HCT116 (cell line): ENCODE results near the gene FCRL1. TPM values are rescaled to one million over a fixed set of nuclear protein-coding genes. Genes with fewer than 3 reads are reported as not detected.

ENCODE experiments used
- ATAC-seq: fragments of 200-7000 bp; cut with Tn5 transposase; 2 replicates; pipeline ENCODE4 v1.9.1; 2020; ENCODE audit warnings: mild to moderate bottlenecking, moderate library complexity
- BruUV-seq: library from RNA; stranded (reverse); fragments of 400-500 nt; replicated peaks from 2 replicates; lab custom pipeline; 2021; lab: Mats Ljungman, UMichigan
- CTCF ChIA-PET: fragments of 300-600 bp; sonication (Branson Sonifier 250); formaldehyde crosslinking; loops from one replicate; lab custom pipeline; 2021; ENCODE audit warnings: antibody characterized with exemption; lab: Charles Lee
- POLR2A ChIA-PET: fragments of 300-600, 350-600 bp; sonication (Branson Sonifier 250); formaldehyde crosslinking; loops from one replicate; lab custom pipeline; 2021; ENCODE audit warnings: antibody characterized with exemption; lab: Charles Lee
- RAD21 ChIA-PET, 2 experiments: fragments of 300-600 bp; sonication (Branson Sonifier 250); formaldehyde crosslinking; loops; one replicate each; lab custom pipeline; 2023; ENCODE audit warnings: low total read pairs in 2 of 2; ENCODE audit not compliant: uncharacterized antibody in 2 of 2, unreplicated experiment in 2 of 2, low non-redundant PET in 1 of 2; lab: Charles Lee
- DNase-seq: peaks from one replicate; pipeline ENCODE4 v3.0.0-alpha.2; 2010; ENCODE audit warnings: low read depth, low spot score
- H2AFZ ChIP-seq: fragments of 200-600 bp; shearing (Covaris generic), sonication (generic); 2 replicates; pipeline ENCODE4 v1.6.1; 2017; ENCODE audit warnings: low read depth, mixed run types, mixed read lengths, antibody characterized with exemption, low read length; ENCODE audit not compliant: poor library complexity, severe bottlenecking
- H3K27ac ChIP-seq: 2 replicates; pipeline ENCODE4 v1.5.1; 2012; ENCODE audit warnings: low read depth, low read length
- H3K27me3 ChIP-seq: fragments of 200-600 bp; sonication (generic); 2 replicates; pipeline ENCODE4 v1.6.1; 2016; ENCODE audit warnings: mixed run types, low read length, mixed read lengths; ENCODE audit not compliant: insufficient read depth
- H3K36me3 ChIP-seq, 2 experiments: fragments of 200-500 bp in 1 of 2; fragments of 200-600 bp in 1 of 2; sonication (Bioruptor generic) in 1 of 2; sonication (generic) in 1 of 2; 2 replicates each; pipeline versions ENCODE4 v1.5.1 to v1.6.1; 2014 to 2016; ENCODE audit warnings: low read length in 2 of 2, inconsistent platforms in 1 of 2, mixed read lengths in 1 of 2, mixed run types in 1 of 2; ENCODE audit not compliant: insufficient read depth in 2 of 2, control insufficient read depth in 1 of 2
- H3K4me1 ChIP-seq, 2 experiments: fragments of 200-600 bp in 1 of 2; sonication (generic) in 1 of 2; 2 replicates each; pipeline versions ENCODE4 v1.5.1 to v1.6.1; 2012 to 2017; ENCODE audit warnings: low read length in 2 of 2, inconsistent platforms in 1 of 2, mild to moderate bottlenecking in 1 of 2, mixed read lengths in 1 of 2, mixed run types in 1 of 2, moderate library complexity in 1 of 2; ENCODE audit not compliant: insufficient read depth in 2 of 2, control insufficient read depth in 1 of 2
- H3K4me2 ChIP-seq: fragments of 200-600 bp; sonication (generic); 2 replicates; pipeline ENCODE4 v1.6.1; 2017; ENCODE audit warnings: mixed run types, low read length, mixed read lengths
- H3K4me3 ChIP-seq, 2 experiments: fragments of 200-600 bp in 1 of 2; sonication (generic) in 1 of 2; replicated peaks in 1 of 2; 2 replicates each; pipeline ENCODE4 v1.5.1; 2011 to 2016; ENCODE audit warnings: low read length in 2 of 2, control low read depth in 1 of 2, low read depth in 1 of 2, mild to moderate bottlenecking in 1 of 2, mixed read lengths in 1 of 2, mixed run types in 1 of 2
- H3K79me2 ChIP-seq: fragments of 200-600 bp; sonication (generic); 2 replicates; pipeline ENCODE4 v1.6.1; 2017; ENCODE audit warnings: mild to moderate bottlenecking, mixed run types, low read length, moderate library complexity, mixed read lengths; ENCODE audit not compliant: insufficient read depth
- H3K9ac ChIP-seq: fragments of 200-600 bp; sonication (generic); 2 replicates; pipeline ENCODE4 v1.6.1; 2016; ENCODE audit warnings: low read length, mixed read lengths
- H3K9me2 ChIP-seq: fragments of 200-600 bp; sonication (generic), shearing (Covaris generic); 2 replicates; pipeline ENCODE4 v1.6.1; 2017; ENCODE audit warnings: mixed run types, mild to moderate bottlenecking, moderate library complexity; ENCODE audit not compliant: insufficient read depth
- H3K9me3 ChIP-seq, 2 experiments: fragments of 200-500 bp in 1 of 2; fragments of 200-600 bp in 1 of 2; sonication (Bioruptor generic) in 1 of 2; sonication (generic) in 1 of 2; 2 replicates each; pipeline ENCODE4 v1.6.1; 2014 to 2017; ENCODE audit warnings: low read length in 2 of 2, mixed read lengths in 2 of 2, inconsistent platforms in 1 of 2, low read depth in 1 of 2, mild to moderate bottlenecking in 1 of 2, mixed run types in 1 of 2, moderate library complexity in 1 of 2; ENCODE audit not compliant: control insufficient read depth in 1 of 2, insufficient read depth in 1 of 2
- H4K20me1 ChIP-seq: fragments of 200-600 bp; sonication (generic), shearing (Covaris generic); 2 replicates; pipeline ENCODE4 v1.6.1; 2017; ENCODE audit warnings: mixed run types, mild to moderate bottlenecking, moderate library complexity; ENCODE audit not compliant: insufficient read depth
- EGR1 ChIP-seq: IDR thresholded peaks from 2 replicates; pipeline ENCODE4 v1.6.1; 2012; ENCODE audit warnings: low read depth
- EZH2phosphoT487 ChIP-seq: fragments of 200-600 bp; IDR thresholded peaks from 2 replicates; pipeline ENCODE4 v1.6.1; 2018; ENCODE audit warnings: antibody characterized with exemption, borderline replicate concordance
- POLR2A ChIP-seq: IDR thresholded peaks from 2 replicates; pipeline ENCODE4 v1.7.0; 2011; ENCODE audit warnings: borderline replicate concordance; ENCODE audit not compliant: insufficient read depth, insufficient read length; ENCODE audit errors: extremely low read depth
- RAD21 ChIP-seq: IDR thresholded peaks from 2 replicates; pipeline ENCODE4 v1.6.1; 2012; ENCODE audit warnings: low read depth, mild to moderate bottlenecking
- SRF ChIP-seq: IDR thresholded peaks from 2 replicates; pipeline ENCODE4 v1.6.1; 2012; ENCODE audit warnings: low read depth
- TCF7L2 ChIP-seq: IDR thresholded peaks from 2 replicates; pipeline ENCODE4 v1.7.0; 2011; ENCODE audit warnings: borderline replicate concordance, inconsistent platforms; ENCODE audit not compliant: insufficient read depth, insufficient read length; ENCODE audit errors: extremely low read depth
- YY1 ChIP-seq: IDR thresholded peaks from 2 replicates; pipeline ENCODE4 v1.6.1; 2011; ENCODE audit warnings: low read length, low read depth, moderate library complexity, mild to moderate bottlenecking; ENCODE audit not compliant: insufficient replicate concordance; ENCODE audit errors: extremely low read depth
- ZFX ChIP-seq: fragments of 450-650 bp; IDR thresholded peaks from 2 replicates; pipeline ENCODE4 v1.6.1; 2017
- intact Hi-C: fragments of 100-400 bp; cut with micrococcal nuclease; formaldehyde crosslinking; loops from 2 replicates; pipeline ENCODE4 v1.10.0; 2022
- total RNA-seq: library from RNA; stranded (reverse); gene quantifications from one replicate; pipeline ENCODE4 v1.2.1, GENCODE V29; 2021; ENCODE audit not compliant: unreplicated experiment
- TF ChIP-seq, protein P1 (sequence below), 3 experiments: fragments of 200-600 bp in 1 of 3; sonication (generic) in 1 of 3; IDR thresholded peaks in 2 of 3; conservative IDR thresholded peaks in 1 of 3; 2 replicates each; pipeline ENCODE4 v1.5.1; 2012 to 2017; ENCODE audit warnings: low read depth in 2 of 3, low read length in 2 of 3, antibody characterized with exemption in 1 of 3, borderline replicate concordance in 1 of 3, control low read depth in 1 of 3, mild to moderate bottlenecking in 1 of 3, mixed read lengths in 1 of 3, mixed run types in 1 of 3, moderate library complexity in 1 of 3; ENCODE audit not compliant: insufficient read depth in 1 of 3
- TF ChIP-seq, protein P2 (sequence below): IDR thresholded peaks from 2 replicates; pipeline ENCODE4 v1.6.1; 2012
- TF ChIP-seq, protein P3 (sequence below): IDR thresholded peaks from 2 replicates; pipeline ENCODE4 v1.6.1; 2011; ENCODE audit warnings: mild to moderate bottlenecking, low read length, moderate library complexity; ENCODE audit not compliant: insufficient replicate concordance; ENCODE audit errors: extremely low read depth
- TF ChIP-seq, protein P4 (sequence below): IDR thresholded peaks from 2 replicates; pipeline ENCODE4 v1.6.1; 2012

Gene FCRL1
- total RNA-seq, 1 experiment from 2014 or later, result not detected

DNA sequence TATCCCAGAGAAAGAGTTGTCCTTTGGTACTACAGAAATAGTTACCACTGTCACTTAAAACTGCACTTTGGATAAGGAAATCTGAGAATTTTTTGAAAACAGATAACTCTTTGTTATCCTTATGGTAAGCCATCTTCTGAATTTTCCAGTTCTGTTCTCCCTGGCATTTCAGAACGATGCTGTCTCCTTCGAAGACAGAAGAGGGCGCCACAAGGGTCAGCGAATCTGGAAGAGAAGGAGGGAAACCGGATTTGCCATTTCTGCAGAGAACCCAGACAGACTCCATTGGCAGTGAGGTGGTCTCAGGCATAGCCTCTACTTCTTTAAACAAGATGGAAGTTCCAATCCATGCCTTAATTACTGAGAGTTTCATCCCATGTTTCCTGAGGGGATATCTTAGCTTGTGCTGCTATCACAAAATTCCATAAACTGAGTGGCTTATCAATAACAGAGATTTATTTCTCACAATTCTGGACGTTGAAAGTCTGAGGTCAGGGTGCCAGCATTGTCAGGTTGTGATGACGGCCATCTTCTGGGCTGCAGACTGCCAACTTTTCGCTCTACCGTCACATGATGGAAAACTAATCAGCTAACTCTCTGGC is 49.4 kb downstream of the FCRL1 start:
- ChIA-PET CTCF (no interaction called here), RAD21 (no interaction called here), POLR2A (no interaction called here)
- H3K27ac ChIP-seq, result no peak overlapping the region
- TF ChIP-seq, protein P1, sequence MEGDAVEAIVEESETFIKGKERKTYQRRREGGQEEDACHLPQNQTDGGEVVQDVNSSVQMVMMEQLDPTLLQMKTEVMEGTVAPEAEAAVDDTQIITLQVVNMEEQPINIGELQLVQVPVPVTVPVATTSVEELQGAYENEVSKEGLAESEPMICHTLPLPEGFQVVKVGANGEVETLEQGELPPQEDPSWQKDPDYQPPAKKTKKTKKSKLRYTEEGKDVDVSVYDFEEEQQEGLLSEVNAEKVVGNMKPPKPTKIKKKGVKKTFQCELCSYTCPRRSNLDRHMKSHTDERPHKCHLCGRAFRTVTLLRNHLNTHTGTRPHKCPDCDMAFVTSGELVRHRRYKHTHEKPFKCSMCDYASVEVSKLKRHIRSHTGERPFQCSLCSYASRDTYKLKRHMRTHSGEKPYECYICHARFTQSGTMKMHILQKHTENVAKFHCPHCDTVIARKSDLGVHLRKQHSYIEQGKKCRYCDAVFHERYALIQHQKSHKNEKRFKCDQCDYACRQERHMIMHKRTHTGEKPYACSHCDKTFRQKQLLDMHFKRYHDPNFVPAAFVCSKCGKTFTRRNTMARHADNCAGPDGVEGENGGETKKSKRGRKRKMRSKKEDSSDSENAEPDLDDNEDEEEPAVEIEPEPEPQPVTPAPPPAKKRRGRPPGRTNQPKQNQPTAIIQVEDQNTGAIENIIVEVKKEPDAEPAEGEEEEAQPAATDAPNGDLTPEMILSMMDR (IDR thresholded peaks at IDR 0.05 in 2 of 3, conservative IDR thresholded peaks at IDR 0.05 in 1 of 3; ENCODE audit: borderline replicate concordance in 1 of 3, insufficient read depth in 1 of 3, low read depth in 2 of 3, low read length in 2 of 3), result peak; percentile 28 to 71 (median 64); a peak in 5 of 6 replicates
- TF ChIP-seq RAD21, result peak; percentile 43
- no peak for TF ChIP-seq EGR1
- H3K4me2 ChIP-seq, result no peak overlapping the region
- no peaks in the 10 kb centered on the region for H3K36me3 ChIP-seq
- no TSS peak for BruUV-seq
- no peaks in the 10 kb centered on the region for H4K20me1 ChIP-seq
- DNase-seq, result no peak
- no peak overlapping the region for H3K9ac ChIP-seq
- no peak overlapping the region for H2AFZ ChIP-seq
- peaks cover 45% of the 10 kb centered on the region for H3K27me3 ChIP-seq
- no peaks in the 10 kb centered on the region for H3K9me2 ChIP-seq
- no peaks in the 10 kb centered on the region for H3K4me1 ChIP-seq
- intact Hi-C loops, result loop anchor here (2.0 to 5.0 kb wide), 2 partner anchors 177 to 350 kb away; no protein-coding TSS in a partner anchor
- ATAC-seq, result peak; percentile 66
- H3K79me2 ChIP-seq, result no peaks in the 10 kb centered on the region
- H3K4me3 ChIP-seq, result no peak overlapping the region
- no peaks in the 10 kb centered on the region for H3K9me3 ChIP-seq

DNA sequence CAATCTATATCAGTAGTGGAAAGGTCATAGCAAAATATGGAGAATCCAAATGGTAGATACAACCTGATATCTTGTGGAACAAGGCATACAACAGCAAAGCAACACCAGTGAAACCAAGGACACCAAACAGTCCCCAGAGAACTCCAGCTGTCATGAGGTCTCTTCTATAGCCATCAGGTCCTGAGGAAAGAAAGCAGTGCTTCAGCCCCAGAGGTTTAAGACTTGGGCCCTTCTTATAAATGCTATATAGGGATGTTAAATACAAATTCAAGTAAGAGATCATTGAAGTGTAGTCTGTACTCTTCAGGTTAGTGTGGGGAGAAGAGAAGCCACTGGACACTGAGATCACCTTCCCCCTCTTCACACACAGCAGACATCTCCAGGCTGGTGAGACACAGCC is 53.1 kb downstream of the FCRL1 start:
- no peak overlapping the region for H3K9ac ChIP-seq
- CTCF ChIA-PET, result no interaction called here
- no peak overlapping the region for H2AFZ ChIP-seq
- no peaks in the 10 kb centered on the region for H4K20me1 ChIP-seq
- H3K27ac ChIP-seq, result no peak overlapping the region
- no peaks in the 10 kb centered on the region for H3K79me2 ChIP-seq
- no peaks in the 10 kb centered on the region for H3K9me2 ChIP-seq
- POLR2A ChIA-PET, result no interaction called here
- H3K4me2 ChIP-seq, result no peak overlapping the region
- intact Hi-C loops, result no loop called here
- BruUV-seq, result no TSS peak
- H3K27me3 ChIP-seq, result peaks cover 32% of the 10 kb centered on the region
- no peak for DNase-seq
- H3K4me3 ChIP-seq, result no peak overlapping the region
- no peaks in the 10 kb centered on the region for H3K36me3 ChIP-seq
- RAD21 ChIA-PET, result no interaction called here
- no peaks in the 10 kb centered on the region for H3K9me3 ChIP-seq
- no peak for ATAC-seq
- no peaks in the 10 kb centered on the region for H3K4me1 ChIP-seq
- TF ChIP-seq ZFX (no peak), SRF (no peak), EZH2phosphoT487 (no peak), YY1 (no peak), TCF7L2 (no peak), POLR2A (no peak)
- TF ChIP-seq, protein P2, sequence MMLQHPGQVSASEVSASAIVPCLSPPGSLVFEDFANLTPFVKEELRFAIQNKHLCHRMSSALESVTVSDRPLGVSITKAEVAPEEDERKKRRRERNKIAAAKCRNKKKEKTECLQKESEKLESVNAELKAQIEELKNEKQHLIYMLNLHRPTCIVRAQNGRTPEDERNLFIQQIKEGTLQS, result no peak
- TF ChIP-seq, protein P3, sequence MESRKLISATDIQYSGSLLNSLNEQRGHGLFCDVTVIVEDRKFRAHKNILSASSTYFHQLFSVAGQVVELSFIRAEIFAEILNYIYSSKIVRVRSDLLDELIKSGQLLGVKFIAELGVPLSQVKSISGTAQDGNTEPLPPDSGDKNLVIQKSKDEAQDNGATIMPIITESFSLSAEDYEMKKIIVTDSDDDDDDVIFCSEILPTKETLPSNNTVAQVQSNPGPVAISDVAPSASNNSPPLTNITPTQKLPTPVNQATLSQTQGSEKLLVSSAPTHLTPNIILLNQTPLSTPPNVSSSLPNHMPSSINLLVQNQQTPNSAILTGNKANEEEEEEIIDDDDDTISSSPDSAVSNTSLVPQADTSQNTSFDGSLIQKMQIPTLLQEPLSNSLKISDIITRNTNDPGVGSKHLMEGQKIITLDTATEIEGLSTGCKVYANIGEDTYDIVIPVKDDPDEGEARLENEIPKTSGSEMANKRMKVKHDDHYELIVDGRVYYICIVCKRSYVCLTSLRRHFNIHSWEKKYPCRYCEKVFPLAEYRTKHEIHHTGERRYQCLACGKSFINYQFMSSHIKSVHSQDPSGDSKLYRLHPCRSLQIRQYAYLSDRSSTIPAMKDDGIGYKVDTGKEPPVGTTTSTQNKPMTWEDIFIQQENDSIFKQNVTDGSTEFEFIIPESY, result no peak
- TF ChIP-seq, protein P4, sequence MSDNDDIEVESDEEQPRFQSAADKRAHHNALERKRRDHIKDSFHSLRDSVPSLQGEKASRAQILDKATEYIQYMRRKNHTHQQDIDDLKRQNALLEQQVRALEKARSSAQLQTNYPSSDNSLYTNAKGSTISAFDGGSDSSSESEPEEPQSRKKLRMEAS, result no peak
- TF ChIP-seq, protein P1 (IDR thresholded peaks at IDR 0.05 in 2 of 3, conservative IDR thresholded peaks at IDR 0.05 in 1 of 3; ENCODE audit: borderline replicate concordance in 1 of 3, insufficient read depth in 1 of 3, low read depth in 2 of 3, low read length in 2 of 3), result no peak
